SK-N-SH (cell line): Measurements from ENCODE around the gene INPPL1. TPM values are rescaled to one million over a fixed set of nuclear protein-coding genes. Genes with fewer than 3 reads are reported as not detected.
A peak's percentile ranks its signal among the peaks of the same experiment; 100 is the strongest.

Experiments
- CTCF ChIA-PET: fragments of 300-600, 350-600 bp; formaldehyde crosslinking; extraction: SDS; loops from one replicate; lab custom pipeline; 2021; lab: Yijun Ruan, JAX
- POLR2A ChIA-PET: fragments of 350-600 bp; sonication (Branson Sonifier 250); formaldehyde crosslinking; extraction: SDS; loops from one replicate; lab custom pipeline; 2020; ENCODE audit warnings: antibody characterized with exemption, inconsistent platforms; lab: Yijun Ruan, JAX
- DNase-seq: peaks from one replicate; pipeline ENCODE4 v3.0.0; 2012
- H2AFZ ChIP-seq: fragments of 200-600 bp; sonication (generic); 2 replicates; pipeline ENCODE4 v1.8.1; 2016; ENCODE audit warnings: antibody characterized with exemption, mild to moderate bottlenecking, low read depth
- H3F3A ChIP-seq: fragments of 200-600 bp; sonication (generic); replicated peaks from 2 replicates; pipeline ENCODE3; 2016; ENCODE audit warnings: antibody characterized with exemption, mild to moderate bottlenecking; ENCODE audit not compliant: insufficient read depth
- H3K27ac ChIP-seq, 2 experiments: fragments of 200-500 bp in 1 of 2; fragments of 200-600 bp in 1 of 2; sonication (Bioruptor generic) in 1 of 2; sonication (generic), shearing (Covaris generic) in 1 of 2; 2 replicates each; pipeline versions ENCODE4 v1.5.1 to v1.6.1; 2014 to 2016; ENCODE audit warnings: low read depth in 2 of 2, inconsistent platforms in 1 of 2, low read length in 1 of 2, mild to moderate bottlenecking in 1 of 2, mixed read lengths in 1 of 2
- H3K27me3 ChIP-seq: fragments of 200-600 bp; sonication (generic), shearing (Covaris generic); 2 replicates; pipeline ENCODE4 v1.6.1; 2016; ENCODE audit warnings: mixed run types; ENCODE audit not compliant: insufficient read depth
- H3K36me3 ChIP-seq, 2 experiments: fragments of 200-500 bp in 1 of 2; fragments of 200-600 bp in 1 of 2; sonication (Bioruptor generic) in 1 of 2; sonication (generic) in 1 of 2; replicated peaks in 1 of 2; 2 replicates each; pipeline versions ENCODE3 to v1.5.1; 2014 to 2016; ENCODE audit warnings: low read length in 1 of 2, mild to moderate bottlenecking in 1 of 2; ENCODE audit not compliant: insufficient read depth in 2 of 2, control insufficient read depth in 1 of 2
- H3K4me1 ChIP-seq, 2 experiments: fragments of 200-500 bp in 1 of 2; fragments of 200-600 bp in 1 of 2; sonication (Bioruptor generic) in 1 of 2; sonication (generic), shearing (Covaris generic) in 1 of 2; 2 replicates each; pipeline versions ENCODE4 v1.5.1 to v1.6.1; 2014 to 2016; ENCODE audit warnings: low read depth in 1 of 2, low read length in 1 of 2, mixed run types in 1 of 2; ENCODE audit not compliant: insufficient read depth in 2 of 2, control insufficient read depth in 1 of 2
- H3K4me2 ChIP-seq: fragments of 200-600 bp; sonication (generic), shearing (Covaris generic); 2 replicates; pipeline ENCODE4 v1.6.1; 2017; ENCODE audit warnings: mixed run types
- H3K4me3 ChIP-seq, 2 experiments: fragments of 200-500 bp in 1 of 2; fragments of 200-600 bp in 1 of 2; sonication (Bioruptor generic) in 1 of 2; sonication (generic), shearing (Covaris generic) in 1 of 2; 2 replicates each; pipeline versions ENCODE4 v1.5.1 to v1.8.1; 2014 to 2016; ENCODE audit warnings: low read depth in 2 of 2, inconsistent platforms in 1 of 2, low read length in 1 of 2, mild to moderate bottlenecking in 1 of 2, mixed read lengths in 1 of 2, moderate library complexity in 1 of 2
- H3K79me2 ChIP-seq: fragments of 200-600 bp; sonication (generic); 2 replicates; pipeline ENCODE4 v1.8.1; 2017; ENCODE audit warnings: mild to moderate bottlenecking; ENCODE audit not compliant: insufficient read depth
- H3K9ac ChIP-seq: fragments of 200-600 bp; sonication (generic); 2 replicates; pipeline ENCODE4 v1.6.1; 2017; ENCODE audit warnings: mixed run types
- H3K9me2 ChIP-seq: fragments of 200-600 bp; sonication (generic); 2 replicates; pipeline ENCODE4 v1.6.1; 2017; ENCODE audit warnings: mixed run types
- H3K9me3 ChIP-seq: fragments of 200-600 bp; sonication (generic); 2 replicates; pipeline ENCODE4 v1.6.1; 2017; ENCODE audit warnings: mixed run types, mild to moderate bottlenecking, moderate library complexity
- H4K20me1 ChIP-seq: fragments of 200-600 bp; sonication (generic); 2 replicates; pipeline ENCODE4 v1.6.1; 2017; ENCODE audit warnings: mild to moderate bottlenecking, mixed run types; ENCODE audit not compliant: insufficient read depth
- RAD21 ChIP-seq: IDR thresholded peaks from 2 replicates; pipeline ENCODE4 v1.6.1; 2012; ENCODE audit warnings: mild to moderate bottlenecking, low read length
- SIN3A ChIP-seq: IDR thresholded peaks from 2 replicates; pipeline ENCODE4 v1.6.1; 2012; ENCODE audit warnings: low read depth, mild to moderate bottlenecking, low read length, moderate library complexity, borderline replicate concordance
- TAF1 ChIP-seq: IDR thresholded peaks from 2 replicates; pipeline ENCODE4 v1.6.1; 2012; ENCODE audit warnings: low read depth, mild to moderate bottlenecking, low read length, moderate library complexity, borderline replicate concordance
- WGBS: methylation state at CpG from one replicate; pipeline ENCODE4 v1.1.6; 2017; ENCODE audit warnings: low lambda C conversion rate; 5-methylcytosine and 5-hydroxymethylcytosine counted together
- polyA plus RNA-seq, 3 experiments: library from polyadenylated mRNA; depleted of rRNA; stranded (reverse); fragments of >200 nt; gene quantifications; 2 replicates each; pipeline ENCODE4 v1.2.3, GENCODE V29; 2012
- TF ChIP-seq, protein P1 (sequence below): IDR thresholded peaks from 2 replicates; pipeline ENCODE4 v1.4.0; 2012; ENCODE audit warnings: low read depth

INPPL1 gene
- polyA plus RNA-seq, 1 of the 3 experiments (the other 2 are of a cell fraction), result 123 TPM

- 26% methylated on average over 33 of the region's 69 CpGs for whole genome bisulfite sequencing
- CTCF ChIA-PET, result interaction anchor here (1.0 to 19.7 kb wide), 14 partner anchors 15 to 191 kb away, joined by 3 to 314 read pairs (median 4); partner anchors contain the start of genes CLPB and INPPL1
- Histone ChIP-seq H3K79me2 (peaks cover 24% of the 10 kb centered on the region), H3K4me1 (peaks cover 17 to 27% of the 10 kb centered on the region in 2 experiments; a peak in 2 of 4 replicates), H3F3A (peaks cover 45% of the 10 kb centered on the region), H3K9ac (peak overlapping the region; percentile 50), H3K27ac (peak overlapping the region; percentile 64 to 90), H3K4me3 (peak overlapping the region; percentile 49 to 83), H3K9me3 (no peaks in the 10 kb centered on the region), H3K9me2 (no peaks in the 10 kb centered on the region), H3K27me3 (no peaks in the 10 kb centered on the region; the same call in 1 of the 2 replicates), H3K36me3 (peaks cover 10 to 36% of the 10 kb centered on the region in 2 experiments), H4K20me1 (peaks cover 11% of the 10 kb centered on the region; the same call in 1 of the 2 replicates), H2AFZ (no peak overlapping the region)
- TF ChIP-seq, protein P1, sequence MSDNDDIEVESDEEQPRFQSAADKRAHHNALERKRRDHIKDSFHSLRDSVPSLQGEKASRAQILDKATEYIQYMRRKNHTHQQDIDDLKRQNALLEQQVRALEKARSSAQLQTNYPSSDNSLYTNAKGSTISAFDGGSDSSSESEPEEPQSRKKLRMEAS, result peak; percentile 91
- TF ChIP-seq RAD21 (no peak), SIN3A (0 out of 2 replicates have a peak, but pooled peaks have one; percentile 19), TAF1 (0 out of 2 replicates have a peak, but pooled peaks have one; percentile 5)
- TF ChIP-seq, all 33 proteins: peak for 3
- H3K4me2 ChIP-seq, result peak overlapping the region; percentile 75
- DNase-seq, result no peak
- POLR2A ChIA-PET, result interaction anchor here (0.6 to 15.5 kb wide), 17 partner anchors 11 to 194 kb away, joined by 3 to 880 read pairs (median 27); partner anchors contain the start of genes CLPB and INPPL1
Observed at GRCh38 chr11:72239849-72240460, 15.4 kb downstream of the INPPL1 start.

- Histone ChIP-seq H4K20me1 (peaks cover 11% of the 10 kb centered on the region; the same call in 1 of the 2 replicates), H3K4me2 (peak overlapping the region; percentile 75), H3K27me3 (no peaks in the 10 kb centered on the region; the same call in 1 of the 2 replicates), H2AFZ (no peak overlapping the region), H3K9me2 (no peaks in the 10 kb centered on the region), H3K79me2 (peaks cover 24% of the 10 kb centered on the region), H3K4me3 (peak overlapping the region; percentile 49 to 83), H3K27ac (peak overlapping the region; percentile 64 to 90), H3K9ac (peak overlapping the region; percentile 45), H3F3A (peaks cover 39% of the 10 kb centered on the region), H3K9me3 (no peaks in the 10 kb centered on the region), H3K36me3 (peaks cover 10 to 36% of the 10 kb centered on the region in 2 experiments), H3K4me1 (peaks cover 17 to 27% of the 10 kb centered on the region in 2 experiments; a peak in 2 of 4 replicates)
- no peak for DNase-seq
- WGBS, result 29% methylated on average over 41 of the region's 44 CpGs
- ChIA-PET POLR2A (interaction anchor here (0.6 to 15.5 kb wide), 17 partner anchors 10 to 530 kb away, joined by 3 to 880 read pairs (median 11); partner anchors contain the start of genes CLPB and INPPL1), CTCF (interaction anchor here (1.0 to 19.7 kb wide), 15 partner anchors 18 to 215 kb away, joined by 3 to 314 read pairs (median 4); partner anchors contain the start of gene CLPB)
- TF ChIP-seq TAF1 (0 out of 2 replicates have a peak, but pooled peaks have one; percentile 0), SIN3A (no peak)
Observed at GRCh38 chr11:72240461-72241290, 16.1 kb downstream of the INPPL1 start.
